Ishikawa (cell line): Measurements from ENCODE around the gene LTBP4.

Source experiments
- CREB1 ChIP-seq: IDR thresholded peaks from 2 replicates; pipeline ENCODE4 v1.6.1; 2012; ENCODE audit warnings: low read depth
- TEAD4 ChIP-seq: IDR thresholded peaks from 2 replicates; pipeline ENCODE4 v1.6.1; 2012

- TF ChIP-seq TEAD4 (no peak), CREB1 (no peak)
These were observed 22.7 kb upstream of the LTBP4 start for GRCh38 chr19:40578442-40578908.
